Naive thymus-derived CD8-positive, alpha-beta T cell (primary cell): ENCODE results near the gene VDR. TPM values are rescaled to one million over a fixed set of nuclear protein-coding genes. Genes with fewer than 3 reads are reported as not detected.

Source experiments
- ATAC-seq, 2 donors: fragments of 150-1000 bp; cut with Tn5 transposase in 1 of 2; sonication (Bioruptor Pico), chemical (Tn5 transposase) in 1 of 2; 1 replicate in 1 of 2; 2 replicates in 1 of 2; pipeline ENCODE4 v1.10.0; 2021; ENCODE audit warnings: mild to moderate bottlenecking in 2 of 2, moderate library complexity in 2 of 2
- POLR2A ChIA-PET: fragments of 350-600 bp; sonication (Branson Sonifier 250); formaldehyde crosslinking; loops from one replicate; lab custom pipeline; 2021; ENCODE audit warnings: antibody characterized with exemption; lab: Charles Lee
- DNase-seq, 10 donors: peaks; one replicate each; pipeline versions ENCODE4 v3.0.0 to v3.0.0-alpha.2; 2020 to 2022
- H3K27ac Mint-ChIP-seq, 10 donors: one replicate each; pipeline ENCODE4 v1.8.0; 2020 to 2022; ENCODE audit warnings: mild to moderate bottlenecking in 10 of 10, mixed read lengths in 10 of 10, moderate library complexity in 4 of 10, inconsistent platforms in 1 of 10
- H3K27me3 Mint-ChIP-seq, 5 donors: one replicate each; pipeline ENCODE4 v1.8.0; 2021 to 2022; ENCODE audit warnings: mixed read lengths in 5 of 5
- H3K36me3 Mint-ChIP-seq, 3 donors: one replicate each; pipeline ENCODE4 v1.8.0; 2020 to 2022; ENCODE audit warnings: mixed read lengths in 3 of 3, mild to moderate bottlenecking in 2 of 3, inconsistent platforms in 1 of 3
- H3K4me1 Mint-ChIP-seq, 4 donors: one replicate each; pipeline ENCODE4 v1.8.0; 2021 to 2022; ENCODE audit warnings: mixed read lengths in 4 of 4
- H3K4me3 Mint-ChIP-seq, 10 donors: one replicate each; pipeline ENCODE4 v1.8.0; 2020 to 2022; ENCODE audit warnings: mild to moderate bottlenecking in 10 of 10, mixed read lengths in 10 of 10, moderate library complexity in 6 of 10, inconsistent platforms in 1 of 10
- H3K9me3 Mint-ChIP-seq, 9 donors: one replicate each; pipeline ENCODE4 v1.8.0; 2020 to 2022; ENCODE audit warnings: mixed read lengths in 9 of 9, mild to moderate bottlenecking in 3 of 9, inconsistent platforms in 1 of 9, moderate library complexity in 1 of 9
- polyA plus RNA-seq, 3 donors: library from polyadenylated mRNA; unstranded; fragments of 300-500 nt; fragmentation: Illumina TruSeq; gene quantifications; one replicate each; pipeline ENCODE4 v1.2.3, GENCODE V29; 2021
- total RNA-seq, 8 experiments: library from RNA in 2 of 8; stranded (reverse) in 2 of 8; gene quantifications; one replicate each; pipeline ENCODE4 v1.2.3 and lab custom pipeline; 2021 to 2026

VDR gene
- total and polyA plus RNA-seq, 5 experiments from 2014 or later = 0.49 to 0.73 TPM; not detected in 3

- POLR2A ChIA-PET = no interaction called here
- peaks cover 12 to 30% (median 23%) of the 10 kb centered on the region in 5 donors for H3K27me3 Mint-ChIP-seq
These were observed 37.2 kb upstream of the VDR start for GRCh38 chr12:47941871-47942613.

GRCh38 chr12:47941475-47941780 lies 36.6 kb upstream of the VDR start:
- POLR2A ChIA-PET = no interaction called here
- peaks cover 0 to 11% (median 7%) of the 10 kb centered on the region in 4 donors for H3K4me1 Mint-ChIP-seq
- H3K27ac Mint-ChIP-seq = no peak overlapping the region
- H3K36me3 Mint-ChIP-seq = no peaks in the 10 kb centered on the region
- peaks cover 11 to 25% (median 21%) of the 10 kb centered on the region in 5 donors for H3K27me3 Mint-ChIP-seq
- DNase-seq (no peak), ATAC-seq (no peak)
- no peak overlapping the region for H3K4me3 Mint-ChIP-seq
- no peaks in the 10 kb centered on the region for H3K9me3 Mint-ChIP-seq

More at GRCh38 chr12:47941871-47942613, 37.2 kb upstream of the VDR start:
- H3K4me3 Mint-ChIP-seq = no peak overlapping the region
- H3K27ac Mint-ChIP-seq = no peak overlapping the region
- DNase-seq (peak in 9 of 10 donors; percentile 36 to 63 (median 54)), ATAC-seq (peak in 1 of 2 donors; percentile 80)
- peaks cover 0 to 14% (median 7%) of the 10 kb centered on the region in 4 donors for H3K4me1 Mint-ChIP-seq
- H3K36me3 Mint-ChIP-seq = peaks cover 0 to 2% (median 0%) of the 10 kb centered on the region in 3 donors
- no peaks in the 10 kb centered on the region for H3K9me3 Mint-ChIP-seq

- Mint-ChIP-seq H3K4me3 (no peak overlapping the region), H3K4me1 (peaks cover 0 to 11% (median 7%) of the 10 kb centered on the region in 4 donors), H3K9me3 (no peaks in the 10 kb centered on the region), H3K27me3 (peaks cover 11 to 25% (median 17%) of the 10 kb centered on the region in 5 donors), H3K27ac (peak overlapping the region in 2 of 10 donors; percentile 1 to 24), H3K36me3 (no peaks in the 10 kb centered on the region)
- POLR2A ChIA-PET = interaction anchor here (0.6 kb wide), 1 partner anchor 21 kb away, joined by 3 read pairs; no protein-coding TSS in a partner anchor
- DNase-seq (no peak), ATAC-seq (no peak)
These were observed 36.1 kb upstream of the VDR start for GRCh38 chr12:47940773-47941474.

- DNase-seq (no peak), ATAC-seq (no peak)
- H3K27ac Mint-ChIP-seq = peak overlapping the region in 1 of 10 donors; percentile 49
- H3K4me3 Mint-ChIP-seq = no peak overlapping the region
- no peaks in the 10 kb centered on the region for H3K36me3 Mint-ChIP-seq
- POLR2A ChIA-PET = no interaction called here
- peaks cover 0 to 11% (median 7%) of the 10 kb centered on the region in 4 donors for H3K4me1 Mint-ChIP-seq
- no peaks in the 10 kb centered on the region for H3K9me3 Mint-ChIP-seq
- H3K27me3 Mint-ChIP-seq = peaks cover 11 to 24% (median 17%) of the 10 kb centered on the region in 5 donors
These were observed 34.3 kb upstream of the VDR start for GRCh38 chr12:47939009-47939601.

- no peak for DNase-seq
- Mint-ChIP-seq H3K36me3 (no peaks in the 10 kb centered on the region), H3K4me1 (peaks cover 0 to 11% (median 7%) of the 10 kb centered on the region in 4 donors), H3K27ac (peak overlapping the region in 1 of 10 donors; percentile 24), H3K9me3 (no peaks in the 10 kb centered on the region), H3K27me3 (peaks cover 11 to 22% (median 16%) of the 10 kb centered on the region in 5 donors), H3K4me3 (no peak overlapping the region)
- ATAC-seq = no peak
- POLR2A ChIA-PET = no interaction called here
These were observed 33.8 kb upstream of the VDR start for GRCh38 chr12:47938594-47938993.

- H3K4me3 Mint-ChIP-seq = no peak overlapping the region
- peaks cover 11 to 19% (median 16%) of the 10 kb centered on the region in 5 donors for H3K27me3 Mint-ChIP-seq
- no peaks in the 10 kb centered on the region for H3K9me3 Mint-ChIP-seq
- ATAC-seq = no peak
- no peak overlapping the region for H3K27ac Mint-ChIP-seq
- DNase-seq = no peak
- POLR2A ChIA-PET = no interaction called here
- peaks cover 0 to 11% (median 7%) of the 10 kb centered on the region in 4 donors for H3K4me1 Mint-ChIP-seq
- no peaks in the 10 kb centered on the region for H3K36me3 Mint-ChIP-seq
These were observed 33.3 kb upstream of the VDR start for GRCh38 chr12:47938093-47938492.

GRCh38 chr12:47935184-47935583 lies 30.4 kb upstream of the VDR start:
- peaks cover 0 to 2% (median 0%) of the 10 kb centered on the region in 4 donors for H3K4me1 Mint-ChIP-seq
- ATAC-seq (no peak), DNase-seq (no peak)
- no peak overlapping the region for H3K27ac Mint-ChIP-seq
- POLR2A ChIA-PET = no interaction called here
- no peaks in the 10 kb centered on the region for H3K36me3 Mint-ChIP-seq
- H3K27me3 Mint-ChIP-seq = peaks cover 0 to 17% (median 3%) of the 10 kb centered on the region in 5 donors
- H3K4me3 Mint-ChIP-seq = no peak overlapping the region
- H3K9me3 Mint-ChIP-seq = no peaks in the 10 kb centered on the region

- H3K4me1 Mint-ChIP-seq = no peaks in the 10 kb centered on the region
- POLR2A ChIA-PET = no interaction called here
- no peaks in the 10 kb centered on the region for H3K9me3 Mint-ChIP-seq
- no peak for ATAC-seq
- no peak overlapping the region for H3K4me3 Mint-ChIP-seq
- H3K36me3 Mint-ChIP-seq = no peaks in the 10 kb centered on the region
- H3K27ac Mint-ChIP-seq = no peak overlapping the region
- H3K27me3 Mint-ChIP-seq = peaks cover 0 to 16% (median 0%) of the 10 kb centered on the region in 5 donors
- DNase-seq = no peak
These were observed 26.4 kb upstream of the VDR start for GRCh38 chr12:47931187-47931586.

- H3K27ac Mint-ChIP-seq = no peak overlapping the region
- POLR2A ChIA-PET = no interaction called here
- H3K9me3 Mint-ChIP-seq = no peaks in the 10 kb centered on the region
- H3K27me3 Mint-ChIP-seq = peaks cover 0 to 16% (median 0%) of the 10 kb centered on the region in 5 donors
- ATAC-seq (no peak), DNase-seq (no peak)
- H3K4me3 Mint-ChIP-seq = no peak overlapping the region
- H3K4me1 Mint-ChIP-seq = no peaks in the 10 kb centered on the region
- H3K36me3 Mint-ChIP-seq = no peaks in the 10 kb centered on the region
These were observed 25.8 kb upstream of the VDR start for GRCh38 chr12:47930634-47931033.

- POLR2A ChIA-PET = no interaction called here
- Mint-ChIP-seq H3K9me3 (no peaks in the 10 kb centered on the region), H3K36me3 (no peaks in the 10 kb centered on the region), H3K27ac (no peak overlapping the region), H3K4me1 (no peaks in the 10 kb centered on the region), H3K27me3 (peaks cover 5 to 22% (median 16%) of the 10 kb centered on the region in 5 donors), H3K4me3 (no peak overlapping the region)
- ATAC-seq (no peak), DNase-seq (no peak)
These were observed 22.6 kb upstream of the VDR start for GRCh38 chr12:47927346-47927745.

- Mint-ChIP-seq H3K36me3 (no peaks in the 10 kb centered on the region), H3K9me3 (no peaks in the 10 kb centered on the region), H3K27me3 (peaks cover 0 to 20% (median 10%) of the 10 kb centered on the region in 5 donors), H3K27ac (no peak overlapping the region), H3K4me3 (no peak overlapping the region), H3K4me1 (no peaks in the 10 kb centered on the region)
- POLR2A ChIA-PET = no interaction called here
- DNase-seq = no peak
- no peak for ATAC-seq
These were observed 17.1 kb upstream of the VDR start for GRCh38 chr12:47921907-47922306.

- no peak for DNase-seq
- H3K4me1 Mint-ChIP-seq = no peaks in the 10 kb centered on the region
- H3K27ac Mint-ChIP-seq = no peak overlapping the region
- POLR2A ChIA-PET = interaction anchor here (0.7 kb wide), 1 partner anchor 69 kb away, joined by 3 read pairs; no protein-coding TSS in a partner anchor
- H3K4me3 Mint-ChIP-seq = no peak overlapping the region
- H3K9me3 Mint-ChIP-seq = no peaks in the 10 kb centered on the region
- ATAC-seq = no peak
- no peaks in the 10 kb centered on the region for H3K36me3 Mint-ChIP-seq
- peaks cover 0 to 20% (median 10%) of the 10 kb centered on the region in 5 donors for H3K27me3 Mint-ChIP-seq
These were observed 16.1 kb upstream of the VDR start for GRCh38 chr12:47920913-47921312.

- Mint-ChIP-seq H3K27ac (no peak overlapping the region), H3K9me3 (peaks cover 0 to 10% (median 3%) of the 10 kb centered on the region in 9 donors), H3K4me1 (no peaks in the 10 kb centered on the region), H3K4me3 (no peak overlapping the region), H3K36me3 (peaks cover 0 to 5% (median 0%) of the 10 kb centered on the region in 3 donors), H3K27me3 (peaks cover 3 to 11% (median 6%) of the 10 kb centered on the region in 5 donors)
- POLR2A ChIA-PET = interaction anchor here (0.8 kb wide), 1 partner anchor 12 kb away, joined by 3 read pairs; no protein-coding TSS in a partner anchor
- no peak for DNase-seq
- no peak for ATAC-seq
These were observed 8.3 kb upstream of the VDR start for GRCh38 chr12:47913081-47913480.
